NB4 (cell line): ENCODE measurements around the gene NT5M.

Source experiments
- DNase-seq: peaks from one replicate; pipeline ENCODE4 v3.0.0; 2010; ENCODE audit warnings: low read depth
- H3K4me3 ChIP-seq: one replicate; pipeline ENCODE4 v1.5.1; 2011; ENCODE audit warnings: mild to moderate bottlenecking, low read depth, low read length, moderate library complexity
- CTCF ChIP-seq: IDR thresholded peaks from one replicate; pipeline ENCODE4 v1.5.1; 2012; ENCODE audit warnings: low read depth, low read length
- MAX ChIP-seq: IDR thresholded peaks from 2 replicates; pipeline ENCODE4 v1.6.1; 2011; ENCODE audit warnings: low read depth, low read length
- MYC ChIP-seq: IDR thresholded peaks from 2 replicates; pipeline ENCODE4 v1.6.1; 2011; ENCODE audit warnings: low read depth, low read length
- POLR2A ChIP-seq: IDR thresholded peaks from 2 replicates; pipeline ENCODE4 v1.6.1; 2011; ENCODE audit warnings: mild to moderate bottlenecking; ENCODE audit not compliant: insufficient read length; ENCODE audit errors: extremely low read depth

The NT5M gene

GRCh38 chr17:17325816-17326215 lies 22.6 kb downstream of the NT5M start:
- no peak overlapping the region for H3K4me3 ChIP-seq
- DNase-seq = no peak
- TF ChIP-seq CTCF = no peak
- TF ChIP-seq MYC = no peak
- no peak for TF ChIP-seq MAX
- TF ChIP-seq POLR2A = no peak

- no peak for DNase-seq
Measured at GRCh38 chr17:17326275-17326875, 23.2 kb downstream of the NT5M start.

GRCh38 chr17:17328251-17328650 lies 25.1 kb downstream of the NT5M start:
- no peak overlapping the region for H3K4me3 ChIP-seq
- DNase-seq = no peak
- no peak for TF ChIP-seq POLR2A
- TF ChIP-seq CTCF = no peak
- TF ChIP-seq MAX = no peak
- no peak for TF ChIP-seq MYC

More at GRCh38 chr17:17326275-17326875, 23.2 kb downstream of the NT5M start:
- TF ChIP-seq POLR2A (no peak), MAX (no peak), CTCF (no peak), MYC (no peak)
- H3K4me3 ChIP-seq = no peak overlapping the region

GRCh38 chr17:17341452-17341851 lies 38.3 kb downstream of the NT5M start:
- no peak for DNase-seq
- no peak for TF ChIP-seq POLR2A
- no peak for TF ChIP-seq MYC
- TF ChIP-seq MAX = no peak
- no peak for TF ChIP-seq CTCF
- H3K4me3 ChIP-seq = no peak overlapping the region

- no peak for DNase-seq
- no peak overlapping the region for H3K4me3 ChIP-seq
- TF ChIP-seq CTCF = no peak
- no peak for TF ChIP-seq MYC
- no peak for TF ChIP-seq POLR2A
- TF ChIP-seq MAX = no peak
Measured at GRCh38 chr17:17342242-17342945, 39.2 kb downstream of the NT5M start.
